Measurements from ENCODE around the gene SYT12. TPM values are rescaled to one million over a fixed set of nuclear protein-coding genes. Genes with fewer than 3 reads are reported as not detected.
A peak's percentile ranks its signal among the peaks of the same experiment; 100 is the strongest.

SYT12 gene
- total RNA-seq, 2 donors from 2014 or later = 0.38 TPM; not detected in 1

DNA sequence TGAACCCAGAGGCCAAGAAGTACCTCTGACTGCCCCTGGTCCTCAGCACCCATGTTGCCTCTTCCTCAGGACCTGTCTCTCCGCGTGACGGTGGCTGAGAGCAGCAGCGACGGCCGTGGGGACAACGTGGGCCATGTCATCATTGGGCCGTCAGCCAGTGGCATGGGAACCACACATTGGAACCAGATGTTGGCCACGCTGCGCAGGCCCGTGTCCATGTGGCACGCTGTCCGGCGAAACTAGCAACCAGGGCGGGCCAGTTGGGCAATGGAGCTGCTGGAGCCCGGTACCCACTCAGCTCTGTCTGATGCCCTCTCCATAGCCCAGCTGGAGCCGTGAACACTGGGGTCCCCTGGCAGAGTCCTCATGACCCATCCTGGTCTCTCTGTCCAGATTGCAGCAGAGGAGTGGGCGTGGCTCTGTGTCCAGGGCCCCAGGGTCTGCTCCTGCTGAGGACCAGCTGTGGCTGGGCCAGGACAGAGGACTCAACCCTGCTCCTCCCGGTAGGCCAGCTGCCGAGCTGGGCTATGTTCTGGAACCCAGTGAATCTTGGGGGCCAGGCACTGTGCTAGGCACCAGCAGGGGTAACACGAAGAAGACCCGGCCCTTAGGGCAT is 25.7 kb downstream of the SYT12 start:
- H3K4me3 Mint-ChIP-seq = no peak overlapping the region
- no peaks in the 10 kb centered on the region for H3K36me3 Mint-ChIP-seq
- peaks cover 0 to 5% of the 10 kb centered on the region in 2 donors for H3K27me3 Mint-ChIP-seq
- no peak overlapping the region for H3K27ac Mint-ChIP-seq
- H3K4me1 Mint-ChIP-seq (ENCODE audit: low read depth in 2 of 2) = no peaks in the 10 kb centered on the region
- ATAC-seq (no peak), DNase-seq (ENCODE audit: low spot score) (no peak)
- no peaks in the 10 kb centered on the region for H3K9me3 Mint-ChIP-seq

- Mint-ChIP-seq H3K27me3 (peaks cover 0 to 12% of the 10 kb centered on the region in 2 donors), H3K36me3 (no peaks in the 10 kb centered on the region), H3K4me1 (ENCODE audit: low read depth in 2 of 2) (no peaks in the 10 kb centered on the region), H3K9me3 (no peaks in the 10 kb centered on the region), H3K27ac (no peak overlapping the region), H3K4me3 (no peak overlapping the region)
- ATAC-seq (no peak), DNase-seq (ENCODE audit: low spot score) (no peak)
These were observed 27.2 kb downstream of the SYT12 start for GRCh38 chr11:67050139-67050538.

DNA sequence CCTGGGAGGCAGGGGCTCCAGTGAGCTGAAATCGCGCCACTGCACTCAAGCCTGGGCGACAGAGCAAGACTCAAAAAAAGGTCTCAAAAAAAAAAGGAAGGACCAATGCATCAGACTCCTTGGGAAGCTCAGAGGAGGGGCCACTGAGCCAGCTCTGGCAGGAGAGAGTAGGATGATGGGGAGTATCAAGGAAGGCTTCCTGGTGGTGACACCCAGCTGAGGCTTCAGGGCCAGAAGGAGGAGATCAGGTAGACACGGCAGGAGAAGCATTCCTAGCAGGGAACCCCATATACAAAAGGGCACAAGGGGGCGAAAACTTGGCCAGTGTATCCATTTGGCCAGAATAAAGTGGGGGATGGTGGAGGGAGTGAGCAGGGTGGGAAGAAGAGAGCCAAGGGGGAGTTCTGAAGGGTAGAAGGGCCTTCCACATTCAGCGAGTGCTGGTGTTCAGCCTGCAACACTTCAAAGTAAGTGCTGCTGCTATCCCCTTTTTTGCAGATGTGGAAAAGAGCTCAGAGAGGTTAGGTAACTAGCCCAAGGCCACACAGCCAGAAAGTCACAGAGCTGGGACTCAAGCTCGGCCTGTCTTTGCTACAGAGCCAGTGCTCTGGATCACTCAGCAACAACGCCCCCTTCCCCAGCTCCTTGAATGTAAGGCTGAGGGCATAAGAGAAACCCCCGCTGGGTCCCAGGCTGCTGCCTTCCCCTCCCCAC is 28.4 kb downstream of the SYT12 start:
- H3K9me3 Mint-ChIP-seq = no peaks in the 10 kb centered on the region
- DNase-seq (ENCODE audit: low spot score) (no peak), ATAC-seq (no peak)
- no peak overlapping the region for H3K27ac Mint-ChIP-seq
- H3K4me1 Mint-ChIP-seq (ENCODE audit: low read depth in 2 of 2) = no peaks in the 10 kb centered on the region
- H3K4me3 Mint-ChIP-seq = no peak overlapping the region
- no peaks in the 10 kb centered on the region for H3K36me3 Mint-ChIP-seq
- peaks cover 9 to 15% of the 10 kb centered on the region in 2 donors for H3K27me3 Mint-ChIP-seq

- Mint-ChIP-seq H3K4me1 (ENCODE audit: low read depth in 2 of 2) (no peaks in the 10 kb centered on the region), H3K27ac (no peak overlapping the region), H3K36me3 (no peaks in the 10 kb centered on the region), H3K9me3 (no peaks in the 10 kb centered on the region), H3K27me3 (peaks cover 9 to 15% of the 10 kb centered on the region in 2 donors), H3K4me3 (no peak overlapping the region)
- no peak for DNase-seq (ENCODE audit: low spot score)
- ATAC-seq = no peak
These were observed 29.1 kb downstream of the SYT12 start for GRCh38 chr11:67051945-67052488.

DNA sequence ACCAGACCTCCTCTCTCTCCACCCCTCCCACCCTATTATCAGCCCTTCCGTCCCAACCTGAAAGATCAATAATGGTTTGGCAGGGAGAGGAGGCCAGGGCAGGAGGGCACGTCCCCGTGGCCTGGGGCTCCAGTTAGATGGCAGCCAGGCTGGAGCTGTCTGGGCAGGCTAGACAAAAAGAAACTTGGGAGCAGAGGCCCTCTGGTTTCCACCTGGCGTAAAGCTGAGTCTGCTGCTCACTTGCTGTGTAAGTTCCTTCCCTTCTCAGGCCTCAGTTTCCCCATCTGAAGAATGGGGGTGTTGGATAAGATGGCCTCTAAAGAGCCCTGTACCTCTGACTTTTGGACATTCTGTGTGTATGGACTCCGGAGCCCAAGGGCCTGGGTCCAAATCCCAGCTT is 30.0 kb downstream of the SYT12 start:
- Mint-ChIP-seq H3K27me3 (peaks cover 9 to 15% of the 10 kb centered on the region in 2 donors), H3K4me3 (no peak overlapping the region), H3K36me3 (no peaks in the 10 kb centered on the region), H3K27ac (no peak overlapping the region), H3K4me1 (ENCODE audit: low read depth in 2 of 2) (no peaks in the 10 kb centered on the region), H3K9me3 (no peaks in the 10 kb centered on the region)
- DNase-seq (ENCODE audit: low spot score) (no peak), ATAC-seq (no peak)

DNA sequence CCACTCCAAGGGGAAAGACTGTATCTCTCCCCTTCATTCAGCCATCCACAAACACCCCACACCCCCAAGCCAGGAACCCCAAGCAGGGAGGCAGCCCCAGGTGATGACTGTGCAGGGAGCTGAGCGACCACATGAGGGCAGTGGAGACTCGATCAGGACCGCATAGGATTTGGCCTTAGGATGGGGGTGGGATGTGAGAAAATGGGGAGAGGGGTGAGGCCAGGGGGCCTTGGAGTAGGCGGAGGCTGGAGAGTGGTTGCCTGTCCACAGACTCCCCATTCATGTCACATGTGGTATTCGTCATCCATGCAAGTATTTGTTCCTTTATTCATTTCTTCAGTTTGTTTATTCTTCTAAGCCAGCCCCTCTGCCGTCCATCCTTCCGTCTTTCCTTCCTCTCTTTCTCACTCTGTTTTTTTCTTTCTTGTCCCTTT is 31.0 kb downstream of the SYT12 start:
- DNase-seq (ENCODE audit: low spot score) (no peak), ATAC-seq (peak; percentile 29 to 43)
- H3K27me3 Mint-ChIP-seq = peaks cover 9 to 15% of the 10 kb centered on the region in 2 donors
- H3K4me1 Mint-ChIP-seq (ENCODE audit: low read depth in 2 of 2) = no peaks in the 10 kb centered on the region
- H3K27ac Mint-ChIP-seq = no peak overlapping the region
- no peaks in the 10 kb centered on the region for H3K36me3 Mint-ChIP-seq
- no peak overlapping the region for H3K4me3 Mint-ChIP-seq
- no peaks in the 10 kb centered on the region for H3K9me3 Mint-ChIP-seq

DNA sequence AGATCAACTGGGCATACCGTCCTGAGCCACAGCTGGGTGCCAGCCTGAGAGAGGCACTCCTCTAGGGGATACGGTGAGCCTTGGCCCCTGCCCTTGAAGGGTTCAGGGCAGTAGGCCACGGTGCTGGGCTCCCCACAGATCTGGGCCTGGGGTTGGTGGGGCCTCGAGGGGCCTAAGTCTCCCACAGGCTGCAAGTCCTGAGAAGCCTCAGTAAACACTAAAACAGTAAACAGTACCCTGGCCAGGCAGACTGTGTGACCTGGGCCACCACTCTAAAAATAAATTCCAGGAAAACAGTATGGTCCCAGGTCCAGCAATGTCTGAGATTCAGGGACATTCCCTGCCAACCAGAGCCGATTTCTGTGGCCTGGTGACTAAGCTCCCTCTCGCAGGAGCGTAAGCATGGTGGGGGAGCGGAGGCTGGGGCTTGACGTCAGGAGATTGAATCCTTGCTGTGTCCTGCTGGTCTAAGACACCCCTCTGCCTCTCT is 31.5 kb downstream of the SYT12 start:
- Mint-ChIP-seq H3K27me3 (peaks cover 9 to 15% of the 10 kb centered on the region in 2 donors), H3K36me3 (no peaks in the 10 kb centered on the region), H3K27ac (no peak overlapping the region), H3K4me3 (no peak overlapping the region), H3K4me1 (ENCODE audit: low read depth in 2 of 2) (no peaks in the 10 kb centered on the region), H3K9me3 (no peaks in the 10 kb centered on the region)
- DNase-seq (ENCODE audit: low spot score) (no peak), ATAC-seq (no peak)

DNA sequence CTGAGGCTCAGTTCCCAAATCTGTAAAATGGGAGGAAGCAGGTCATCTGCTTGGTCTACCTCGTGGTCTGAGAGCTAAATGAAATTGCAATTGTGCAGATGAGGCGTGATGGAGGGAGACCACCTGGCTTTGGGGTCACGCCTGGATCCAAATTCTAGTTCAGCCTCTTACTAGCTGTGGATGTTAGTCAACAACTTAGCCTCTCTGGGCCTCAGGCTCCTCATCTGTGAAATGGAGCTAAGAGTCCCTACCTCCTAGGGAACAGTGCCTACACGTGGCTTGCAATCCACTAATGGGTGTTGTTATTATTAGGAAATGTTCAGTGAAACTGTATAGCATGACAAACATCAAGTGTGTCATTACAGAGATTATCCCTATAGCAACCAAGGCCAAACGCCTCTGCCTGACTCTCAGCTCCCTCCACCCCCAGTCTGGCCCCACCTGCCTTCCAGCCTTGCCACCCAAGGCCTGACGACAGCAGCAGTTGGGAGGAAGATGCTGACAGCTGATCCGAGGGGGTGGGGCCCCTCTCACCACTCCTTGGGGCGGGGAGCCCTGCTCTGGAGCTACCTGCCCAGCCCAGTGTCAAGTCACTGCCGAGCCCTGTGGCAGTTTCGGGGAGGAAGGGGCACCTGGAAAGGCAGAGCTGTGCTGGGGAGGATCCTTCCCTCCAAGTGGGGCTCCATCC is 32.0 kb downstream of the SYT12 start:
- Mint-ChIP-seq H3K36me3 (no peaks in the 10 kb centered on the region), H3K4me3 (no peak overlapping the region), H3K27ac (no peak overlapping the region), H3K9me3 (no peaks in the 10 kb centered on the region), H3K4me1 (ENCODE audit: low read depth in 2 of 2) (no peaks in the 10 kb centered on the region), H3K27me3 (peaks cover 9 to 15% of the 10 kb centered on the region in 2 donors)
- no peak for ATAC-seq
- DNase-seq (ENCODE audit: low spot score) = no peak

GRCh38 chr11:67055812-67056211 is 32.9 kb downstream of the SYT12 start:
- H3K27ac Mint-ChIP-seq = no peak overlapping the region
- peaks cover 9 to 15% of the 10 kb centered on the region in 2 donors for H3K27me3 Mint-ChIP-seq
- no peak overlapping the region for H3K4me3 Mint-ChIP-seq

DNA sequence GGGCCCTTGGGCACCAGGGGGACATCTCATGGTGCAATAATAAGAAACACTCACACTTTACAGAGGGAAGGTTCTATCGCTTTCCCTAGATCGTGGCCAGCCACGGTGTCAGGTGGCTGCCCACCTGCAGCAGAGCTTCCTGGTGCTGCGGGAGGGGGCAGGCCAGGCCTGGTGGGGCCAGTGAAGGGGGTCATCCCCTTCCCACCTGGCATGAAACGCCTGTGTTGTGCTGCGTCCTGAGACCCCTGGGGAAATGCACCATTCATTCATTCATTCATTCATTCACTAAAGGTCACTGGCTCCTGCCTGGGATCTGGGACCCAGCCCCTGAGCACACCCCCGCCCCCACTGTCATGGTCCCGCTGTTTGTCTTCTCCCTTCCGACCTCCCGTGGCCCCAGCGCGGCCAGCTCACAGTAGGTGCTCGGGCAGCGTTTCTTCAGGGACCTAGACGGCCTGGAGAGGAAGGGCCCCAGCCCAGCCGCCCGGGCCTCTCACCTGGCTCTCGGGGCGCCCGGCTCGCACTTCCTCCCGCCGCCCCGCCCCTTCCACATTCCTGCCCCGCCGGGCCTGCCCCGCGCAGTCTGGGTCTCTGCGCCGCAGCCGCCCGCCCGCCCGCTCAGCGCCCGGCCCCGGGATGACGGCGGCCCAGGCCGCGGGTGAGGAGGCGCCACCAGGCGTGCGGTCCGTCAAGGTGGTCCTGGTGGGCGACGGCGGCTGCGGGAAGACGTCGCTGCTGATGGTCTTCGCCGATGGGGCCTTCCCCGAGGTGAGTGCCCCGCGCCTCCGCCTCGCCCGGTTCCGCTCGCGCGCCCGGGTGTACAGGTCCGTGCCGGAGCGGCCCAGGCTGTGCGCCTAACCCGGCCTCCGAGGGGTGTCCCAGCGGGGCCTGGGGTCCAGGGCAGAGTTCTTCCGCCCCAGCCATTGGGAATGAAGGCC is 33.6 kb downstream of the SYT12 start, which contains the start of gene RHOD:
RHOD (plus strand) TSS at position 581 of the 938 bp plus-strand sequence; CDS start at position 637, 56 bp downstream.
- DNase-seq (ENCODE audit: low spot score) (no peak), ATAC-seq (peak; percentile 42 to 51)
- H3K36me3 Mint-ChIP-seq = no peaks in the 10 kb centered on the region
- no peaks in the 10 kb centered on the region for H3K9me3 Mint-ChIP-seq
- peaks cover 9 to 11% of the 10 kb centered on the region in 2 donors for H3K27me3 Mint-ChIP-seq
- no peak within 1 kb of the TSS for H3K27ac Mint-ChIP-seq
- no peak within 1 kb of the TSS for H3K4me3 Mint-ChIP-seq
- no peaks in the 10 kb centered on the region for H3K4me1 Mint-ChIP-seq (ENCODE audit: low read depth in 2 of 2)

More at GRCh38 chr11:67055812-67056211, 32.9 kb downstream of the SYT12 start:
- ATAC-seq (no peak), DNase-seq (ENCODE audit: low spot score) (no peak)
- H3K36me3 Mint-ChIP-seq = no peaks in the 10 kb centered on the region
- H3K4me1 Mint-ChIP-seq (ENCODE audit: low read depth in 2 of 2) = no peaks in the 10 kb centered on the region
- no peaks in the 10 kb centered on the region for H3K9me3 Mint-ChIP-seq

DNA sequence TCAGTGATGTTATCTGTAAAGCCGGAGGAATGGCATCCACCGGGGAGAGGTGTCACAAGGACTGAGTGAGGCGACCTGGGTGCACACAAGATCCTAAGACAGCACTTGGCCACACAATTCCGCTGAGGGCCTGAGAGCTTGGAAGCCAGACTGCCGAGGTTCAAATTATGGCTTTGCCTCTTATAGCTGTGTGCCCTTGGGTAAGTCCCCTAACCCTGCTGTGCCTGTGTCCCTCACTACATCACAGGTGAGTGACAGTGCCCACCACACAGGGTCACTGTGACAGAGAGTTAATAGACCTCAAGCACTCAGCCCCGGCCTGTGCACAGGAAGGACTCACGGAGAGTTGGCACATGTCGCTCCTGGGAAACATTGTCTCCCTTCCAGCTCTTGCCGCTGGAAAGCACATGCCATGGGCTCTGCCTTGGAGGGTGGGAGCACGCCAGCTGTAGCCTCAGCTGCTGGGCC is 34.3 kb downstream of the SYT12 start:
- H3K4me3 Mint-ChIP-seq = no peak overlapping the region

DNA sequence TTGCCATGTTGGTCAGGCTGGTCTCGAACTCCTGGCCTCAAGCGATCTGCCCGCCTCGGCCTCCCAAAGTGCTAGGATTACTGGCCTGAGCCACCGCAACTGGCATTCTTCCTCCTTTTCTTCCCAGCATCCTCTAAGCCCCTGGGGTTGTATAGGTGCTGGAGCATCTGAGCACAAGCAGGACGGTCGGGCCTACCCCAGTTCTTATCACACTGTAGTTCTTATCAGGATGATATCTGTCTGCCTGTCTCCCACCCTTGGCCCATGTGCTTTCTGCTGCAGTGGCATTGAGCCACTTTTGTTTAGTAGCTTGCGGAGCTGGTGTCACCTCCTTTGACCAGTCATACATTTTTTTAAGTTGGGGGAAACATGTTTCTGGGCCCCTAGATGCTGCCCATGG is 35.6 kb downstream of the SYT12 start:
- H3K27ac Mint-ChIP-seq = no peak overlapping the region
- H3K4me1 Mint-ChIP-seq (ENCODE audit: low read depth in 2 of 2) = no peaks in the 10 kb centered on the region
- no peaks in the 10 kb centered on the region for H3K9me3 Mint-ChIP-seq
- H3K27me3 Mint-ChIP-seq = peaks cover 9% of the 10 kb centered on the region in 2 donors
- ATAC-seq (no peak), DNase-seq (ENCODE audit: low spot score) (no peak)
- H3K36me3 Mint-ChIP-seq = no peaks in the 10 kb centered on the region
- H3K4me3 Mint-ChIP-seq = no peak overlapping the region

More for the DNA sequence above, 34.3 kb downstream of the SYT12 start:
- Mint-ChIP-seq H3K9me3 (no peaks in the 10 kb centered on the region), H3K27me3 (peaks cover 9% of the 10 kb centered on the region in 2 donors), H3K27ac (no peak overlapping the region), H3K36me3 (no peaks in the 10 kb centered on the region), H3K4me1 (ENCODE audit: low read depth in 2 of 2) (no peaks in the 10 kb centered on the region)
- ATAC-seq (peak in 1 of 2 donors; percentile 4), DNase-seq (ENCODE audit: low spot score) (no peak)

- H3K36me3 Mint-ChIP-seq = no peaks in the 10 kb centered on the region
- H3K4me3 Mint-ChIP-seq = no peak overlapping the region
- no peaks in the 10 kb centered on the region for H3K4me1 Mint-ChIP-seq (ENCODE audit: low read depth in 2 of 2)
- ATAC-seq (no peak), DNase-seq (ENCODE audit: low spot score) (no peak)
- no peak overlapping the region for H3K27ac Mint-ChIP-seq
- no peaks in the 10 kb centered on the region for H3K9me3 Mint-ChIP-seq
- peaks cover 4 to 9% of the 10 kb centered on the region in 2 donors for H3K27me3 Mint-ChIP-seq
These were observed 36.7 kb downstream of the SYT12 start for GRCh38 chr11:67059671-67060070.
